Testis (tissue), 3 donors: Measurements from ENCODE around the gene C6orf89. TPM values are rescaled to one million over a fixed set of nuclear protein-coding genes. Genes with fewer than 3 reads are reported as not detected.

Source experiments
- DNase-seq: peaks from one replicate; pipeline ENCODE4 v3.0.0-alpha.2; 2019
- H3K27ac ChIP-seq, 2 donors: fragments of 200-600 bp; sonication (generic); one replicate each; pipeline ENCODE4 v1.5.1; 2019
- H3K27me3 ChIP-seq: fragments of 200-600 bp; sonication (generic); one replicate; pipeline ENCODE4 v1.5.1; 2019
- H3K36me3 ChIP-seq: fragments of 200-600 bp; sonication (generic); one replicate; pipeline ENCODE4 v1.5.1; 2017; ENCODE audit warnings: low read depth; ENCODE audit errors: missing control alignments
- H3K4me1 ChIP-seq: fragments of 200-600 bp; sonication (generic); one replicate; pipeline ENCODE4 v1.5.1; 2019
- H3K4me3 ChIP-seq, 2 donors: fragments of 200-600 bp; sonication (generic); one replicate each; pipeline ENCODE4 v1.5.1; 2017 to 2019
- H3K9me3 ChIP-seq: fragments of 200-600 bp; sonication (generic); one replicate; pipeline ENCODE4 v1.5.1; 2017
- CTCF ChIP-seq, 3 experiments: fragments of 450-650 bp in 2 of 3; fragments of 200-600 bp in 1 of 3; sonication (generic) in 1 of 3; IDR thresholded peaks; one replicate each; pipeline ENCODE4 v1.5.1; 2016 to 2019; ENCODE audit warnings: antibody characterized with exemption in 3 of 3, mild to moderate bottlenecking in 2 of 3, moderate library complexity in 1 of 3
- POLR2A ChIP-seq: fragments of 450-650 bp; IDR thresholded peaks from one replicate; pipeline ENCODE4 v1.6.1; 2017; ENCODE audit warnings: antibody characterized with exemption, mild to moderate bottlenecking, moderate library complexity
- WGBS, 2 donors: methylation state at CpG; one replicate each; pipeline ENCODE4 v1.1.5; 2018; 5-methylcytosine and 5-hydroxymethylcytosine counted together
- intact Hi-C: fragments of 100-400 bp; cut with DNase I; formaldehyde crosslinking; loops from one replicate; pipeline ENCODE4 v1.15.1; 2023; ENCODE audit warnings: low total_unique reads
- polyA plus RNA-seq: library from polyadenylated mRNA; stranded (reverse); fragments of 350-450 nt; fragmentation: Illumina TruSeq; extraction: RNeasy Lipid Tissue Mini Kit (QIAGEN cat#74804); gene quantifications from one replicate; pipeline ENCODE4 v1.2.3, GENCODE V29; 2014; ENCODE audit warnings: low read depth, low replicate concordance; ENCODE audit not compliant: insufficient read depth
- total RNA-seq, 2 donors: library from RNA; depleted of rRNA; stranded (reverse); fragments of >200 nt; gene quantifications; one replicate each; pipeline ENCODE4 v1.2.3, GENCODE V29; 2016

Gene C6orf89
- total and polyA plus RNA-seq, 3 donors from 2014 or later = 78.9 to 93.6 (median 80.3) TPM

- Histone ChIP-seq H3K27me3 (no peaks in the 10 kb centered on the region), H3K9me3 (no peaks in the 10 kb centered on the region), H3K27ac (no peak overlapping the region), H3K36me3 (no peaks in the 10 kb centered on the region), H3K4me3 (no peak overlapping the region), H3K4me1 (peaks cover 11% of the 10 kb centered on the region)
- 86 to 90% methylated on average over 4 of the region's 4 CpGs for WGBS, 2 donors
- DNase-seq = no peak
- no peak for TF ChIP-seq CTCF (IDR thresholded peaks at IDR 0.05)
- no peak for TF ChIP-seq POLR2A
- intact Hi-C loops = no loop called here
Observed at GRCh38 chr6:36904114-36904513, 18.4 kb downstream of the C6orf89 start.

- DNase-seq = no peak
- H3K27me3 ChIP-seq = no peaks in the 10 kb centered on the region
- H3K36me3 ChIP-seq = no peaks in the 10 kb centered on the region
- H3K4me1 ChIP-seq = peaks cover 11% of the 10 kb centered on the region
- intact Hi-C loops = no loop called here
- no peak overlapping the region for H3K27ac ChIP-seq
- H3K9me3 ChIP-seq = no peaks in the 10 kb centered on the region
- no peak for TF ChIP-seq CTCF (IDR thresholded peaks at IDR 0.05)
- no peak for TF ChIP-seq POLR2A
- H3K4me3 ChIP-seq = no peak overlapping the region
- 96 to 98% methylated on average over 5 of the region's 5 CpGs for WGBS, 2 donors
Observed at GRCh38 chr6:36904851-36905393, 19.2 kb downstream of the C6orf89 start.

- Histone ChIP-seq H3K4me1 (peaks cover 11% of the 10 kb centered on the region), H3K4me3 (no peak overlapping the region), H3K27ac (no peak overlapping the region), H3K27me3 (no peaks in the 10 kb centered on the region), H3K9me3 (no peaks in the 10 kb centered on the region), H3K36me3 (no peaks in the 10 kb centered on the region)
- DNase-seq = no peak
- intact Hi-C loops = no loop called here
- TF ChIP-seq POLR2A = no peak
- no peak for TF ChIP-seq CTCF (IDR thresholded peaks at IDR 0.05)
- 22 to 28% methylated on average over 2 of the region's 2 CpGs for WGBS, 2 donors
Observed at GRCh38 chr6:36906539-36907325, 21.0 kb downstream of the C6orf89 start.

GRCh38 chr6:36907781-36908180 is 22.0 kb downstream of the C6orf89 start:
- intact Hi-C loops = no loop called here
- H3K4me1 ChIP-seq = peaks cover 11% of the 10 kb centered on the region
- H3K27me3 ChIP-seq = no peaks in the 10 kb centered on the region
- WGBS, 2 donors = 39 to 58% methylated on average over 5 of the region's 5 CpGs
- no peaks in the 10 kb centered on the region for H3K9me3 ChIP-seq
- H3K4me3 ChIP-seq = no peak overlapping the region
- peak overlapping the region; percentile 41 to 58 for H3K27ac ChIP-seq
- H3K36me3 ChIP-seq = no peaks in the 10 kb centered on the region
- no peak for TF ChIP-seq CTCF (IDR thresholded peaks at IDR 0.05)
- TF ChIP-seq POLR2A = no peak
- peak; percentile 73 for DNase-seq
